Loucy (cell line): ENCODE measurements around the gene MTCH1.

Source experiments
- CTCF ChIP-seq: fragments of 200-600 bp; sonication (generic); conservative IDR thresholded peaks from 2 replicates; pipeline ENCODE4 v1.5.1; 2014; ENCODE audit warnings: mild to moderate bottlenecking, antibody characterized with exemption, low read length
- EZH2phosphoT487 ChIP-seq: fragments of 200-600 bp; IDR thresholded peaks from 2 replicates; pipeline ENCODE4 v1.6.1; 2018; ENCODE audit warnings: antibody characterized with exemption, mild to moderate bottlenecking, moderate library complexity, borderline replicate concordance

- TF ChIP-seq CTCF (no peak), EZH2phosphoT487 (no peak)
Observed at GRCh38 chr6:36959555-36960250, 26.3 kb downstream of the MTCH1 start.
